Measurements from ENCODE around the gene OR4K5.

DNA sequence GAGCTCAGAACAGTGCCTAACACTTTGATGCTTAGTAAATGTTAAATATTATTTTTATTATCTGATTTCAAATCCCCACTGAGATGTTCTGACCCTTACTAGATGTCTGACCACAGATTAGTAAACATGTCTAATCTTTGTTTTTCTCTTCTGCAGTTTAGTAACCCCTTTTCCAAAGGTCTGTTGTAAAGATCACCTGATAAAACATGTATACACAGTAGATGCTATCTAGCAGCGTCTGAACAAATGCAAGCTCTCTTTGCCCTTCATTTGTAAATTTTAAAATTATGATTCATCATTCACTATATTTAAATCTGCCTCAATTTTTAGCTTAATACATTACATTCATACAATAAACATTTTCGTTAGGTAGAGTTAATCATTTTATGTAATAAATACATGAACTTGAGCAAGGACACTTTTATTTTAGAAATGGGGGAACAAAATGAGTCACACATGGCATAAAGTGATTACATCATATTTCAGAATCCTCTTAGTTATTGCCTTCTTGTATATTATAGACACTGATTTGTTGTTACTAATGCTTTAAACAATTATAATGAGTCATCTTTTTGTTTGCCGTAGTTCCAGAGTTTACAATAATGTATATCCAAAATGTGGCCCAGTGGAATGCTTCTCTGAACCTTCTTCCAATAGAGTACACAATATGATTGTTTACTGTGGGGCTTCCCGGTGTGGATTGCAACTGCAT is 1.7 kb upstream of the OR4K5 start:
- TF ChIP-seq, protein P1, sequence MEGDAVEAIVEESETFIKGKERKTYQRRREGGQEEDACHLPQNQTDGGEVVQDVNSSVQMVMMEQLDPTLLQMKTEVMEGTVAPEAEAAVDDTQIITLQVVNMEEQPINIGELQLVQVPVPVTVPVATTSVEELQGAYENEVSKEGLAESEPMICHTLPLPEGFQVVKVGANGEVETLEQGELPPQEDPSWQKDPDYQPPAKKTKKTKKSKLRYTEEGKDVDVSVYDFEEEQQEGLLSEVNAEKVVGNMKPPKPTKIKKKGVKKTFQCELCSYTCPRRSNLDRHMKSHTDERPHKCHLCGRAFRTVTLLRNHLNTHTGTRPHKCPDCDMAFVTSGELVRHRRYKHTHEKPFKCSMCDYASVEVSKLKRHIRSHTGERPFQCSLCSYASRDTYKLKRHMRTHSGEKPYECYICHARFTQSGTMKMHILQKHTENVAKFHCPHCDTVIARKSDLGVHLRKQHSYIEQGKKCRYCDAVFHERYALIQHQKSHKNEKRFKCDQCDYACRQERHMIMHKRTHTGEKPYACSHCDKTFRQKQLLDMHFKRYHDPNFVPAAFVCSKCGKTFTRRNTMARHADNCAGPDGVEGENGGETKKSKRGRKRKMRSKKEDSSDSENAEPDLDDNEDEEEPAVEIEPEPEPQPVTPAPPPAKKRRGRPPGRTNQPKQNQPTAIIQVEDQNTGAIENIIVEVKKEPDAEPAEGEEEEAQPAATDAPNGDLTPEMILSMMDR (IDR thresholded peaks at IDR 0.05): no peak
- no peak for TF ChIP-seq POLR2A (IDR thresholded peaks at IDR 0.05)

Data from body of pancreas (tissue), 4 donors.